RWPE1 (cell line): ENCODE measurements around the gene ASIC2.
"Not testable (repeated sequence)": the region's sequence is repeated elsewhere in the genome, so short reads cannot be mapped to it uniquely, and the experiment has no call there.

Experiments used
- CTCF ChIA-PET: fragments of 350-600 bp; sonication (Branson Sonifier 250); formaldehyde crosslinking; extraction: SDS; loops from one replicate; lab custom pipeline; 2021; lab: Yijun Ruan, JAX
- POLR2A ChIA-PET: fragments of 400-600 bp; formaldehyde crosslinking; extraction: SDS; loops from one replicate; lab custom pipeline; 2020; ENCODE audit warnings: antibody characterized with exemption; ENCODE audit not compliant: low non-redundant PET; lab: Yijun Ruan, JAX
- DNase-seq: peaks from one replicate; pipeline ENCODE4 v3.0.0; 2012; ENCODE audit warnings: low spot score
- H3K27ac ChIP-seq: fragments of 450-650 bp; 2 replicates; pipeline ENCODE4 v1.5.1; 2017
- TF ChIP-seq, protein P1 (sequence below): fragments of 450-650 bp; conservative IDR thresholded peaks from 2 replicates; pipeline ENCODE4 v1.5.1; 2017; ENCODE audit warnings: low read depth, mild to moderate bottlenecking

ASIC2 gene

GRCh38 chr17:32995416-32996045, 297.6 kb downstream of the ASIC2 start:
- CTCF ChIA-PET, result interaction anchor here (0.7 kb wide), 1 partner anchor 43 kb away, joined by 3 read pairs; no protein-coding TSS in a partner anchor

DNA sequence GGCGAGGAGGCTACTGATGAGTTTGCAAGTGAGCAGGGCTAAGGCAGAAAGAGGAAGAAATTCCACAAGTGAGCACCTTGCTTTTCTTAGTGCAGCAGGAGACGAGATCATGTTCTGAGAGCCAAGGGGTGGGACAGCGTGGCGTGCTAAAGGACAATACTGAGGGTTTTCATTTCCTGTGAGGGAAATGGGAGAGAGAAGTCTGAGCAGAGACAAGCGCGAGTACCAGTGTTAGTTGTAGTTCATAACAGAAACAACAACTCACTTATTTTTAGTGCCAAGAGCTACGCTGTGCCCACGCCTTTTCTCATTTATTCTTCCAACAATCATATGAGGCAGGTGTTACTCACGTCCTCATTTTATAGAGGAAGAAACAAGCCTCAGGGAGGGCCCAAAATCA, 299.1 kb downstream of the ASIC2 start:
- ChIA-PET POLR2A (no interaction called here), CTCF (no interaction called here)
- no peak overlapping the region for H3K27ac ChIP-seq
- no peak for DNase-seq
- TF ChIP-seq, protein P1, sequence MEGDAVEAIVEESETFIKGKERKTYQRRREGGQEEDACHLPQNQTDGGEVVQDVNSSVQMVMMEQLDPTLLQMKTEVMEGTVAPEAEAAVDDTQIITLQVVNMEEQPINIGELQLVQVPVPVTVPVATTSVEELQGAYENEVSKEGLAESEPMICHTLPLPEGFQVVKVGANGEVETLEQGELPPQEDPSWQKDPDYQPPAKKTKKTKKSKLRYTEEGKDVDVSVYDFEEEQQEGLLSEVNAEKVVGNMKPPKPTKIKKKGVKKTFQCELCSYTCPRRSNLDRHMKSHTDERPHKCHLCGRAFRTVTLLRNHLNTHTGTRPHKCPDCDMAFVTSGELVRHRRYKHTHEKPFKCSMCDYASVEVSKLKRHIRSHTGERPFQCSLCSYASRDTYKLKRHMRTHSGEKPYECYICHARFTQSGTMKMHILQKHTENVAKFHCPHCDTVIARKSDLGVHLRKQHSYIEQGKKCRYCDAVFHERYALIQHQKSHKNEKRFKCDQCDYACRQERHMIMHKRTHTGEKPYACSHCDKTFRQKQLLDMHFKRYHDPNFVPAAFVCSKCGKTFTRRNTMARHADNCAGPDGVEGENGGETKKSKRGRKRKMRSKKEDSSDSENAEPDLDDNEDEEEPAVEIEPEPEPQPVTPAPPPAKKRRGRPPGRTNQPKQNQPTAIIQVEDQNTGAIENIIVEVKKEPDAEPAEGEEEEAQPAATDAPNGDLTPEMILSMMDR, result no peak

More at GRCh38 chr17:32995416-32996045, 297.6 kb downstream of the ASIC2 start:
- no peak for DNase-seq
- no peak overlapping the region for H3K27ac ChIP-seq
- POLR2A ChIA-PET, result no interaction called here
- TF ChIP-seq, protein P1, result no peak

GRCh38 chr17:32992321-32993033, 300.6 kb downstream of the ASIC2 start:
- CTCF ChIA-PET, result interaction anchor here (0.5 kb wide), 1 partner anchor 16 kb away, joined by 7 read pairs; no protein-coding TSS in a partner anchor
- no peak overlapping the region for H3K27ac ChIP-seq

DNA sequence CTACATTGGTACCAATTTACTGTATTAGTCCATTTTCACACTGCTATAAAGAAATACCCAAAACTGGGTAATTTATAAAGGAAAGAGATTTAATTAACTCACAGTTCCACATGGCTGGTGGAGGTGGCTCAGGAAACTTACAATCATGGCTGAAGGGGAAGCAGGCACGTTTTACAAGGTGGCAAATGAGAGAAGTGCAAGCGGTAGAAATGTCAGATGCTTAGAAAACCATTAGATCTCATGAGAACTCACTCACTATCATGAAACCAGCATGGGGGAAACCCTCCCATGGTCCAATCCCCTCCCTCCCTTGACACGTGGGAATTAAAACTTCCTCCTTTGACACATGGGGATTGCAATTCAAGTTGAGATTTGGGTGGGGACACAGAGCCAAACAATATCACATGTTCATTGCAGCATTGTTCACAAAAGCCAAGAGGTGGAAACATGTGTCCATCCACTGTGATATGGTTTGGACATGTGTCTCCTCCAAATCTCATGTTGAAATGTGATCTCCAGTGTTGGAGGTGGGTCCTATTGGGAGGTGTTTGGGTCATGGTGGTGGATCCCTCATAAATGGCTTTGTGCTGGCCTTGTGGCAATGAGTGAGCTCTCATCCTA, 304.5 kb downstream of the ASIC2 start:
- no peak for DNase-seq
- ChIA-PET CTCF (no interaction called here), POLR2A (no interaction called here)
- H3K27ac ChIP-seq, result no peak overlapping the region
- TF ChIP-seq, protein P1, result no peak

More at GRCh38 chr17:32992321-32993033, 300.6 kb downstream of the ASIC2 start:
- POLR2A ChIA-PET, result no interaction called here
- TF ChIP-seq, protein P1, result no peak
- DNase-seq, result no peak

GRCh38 chr17:32987868-32988267, 305.2 kb downstream of the ASIC2 start:
- H3K27ac ChIP-seq, DNase-seq, POLR2A ChIA-PET: not testable (repeated sequence)
- CTCF ChIA-PET, result interaction anchor here (0.7 kb wide), 1 partner anchor 205 kb away, joined by 3 read pairs; no protein-coding TSS in a partner anchor

GRCh38 chr17:32987453-32987805, 305.7 kb downstream of the ASIC2 start:
- POLR2A ChIA-PET, H3K27ac ChIP-seq, DNase-seq: not testable (repeated sequence)
- CTCF ChIA-PET, result interaction anchor here (0.7 kb wide), 1 partner anchor 204 kb away, joined by 3 read pairs; no protein-coding TSS in a partner anchor

DNA sequence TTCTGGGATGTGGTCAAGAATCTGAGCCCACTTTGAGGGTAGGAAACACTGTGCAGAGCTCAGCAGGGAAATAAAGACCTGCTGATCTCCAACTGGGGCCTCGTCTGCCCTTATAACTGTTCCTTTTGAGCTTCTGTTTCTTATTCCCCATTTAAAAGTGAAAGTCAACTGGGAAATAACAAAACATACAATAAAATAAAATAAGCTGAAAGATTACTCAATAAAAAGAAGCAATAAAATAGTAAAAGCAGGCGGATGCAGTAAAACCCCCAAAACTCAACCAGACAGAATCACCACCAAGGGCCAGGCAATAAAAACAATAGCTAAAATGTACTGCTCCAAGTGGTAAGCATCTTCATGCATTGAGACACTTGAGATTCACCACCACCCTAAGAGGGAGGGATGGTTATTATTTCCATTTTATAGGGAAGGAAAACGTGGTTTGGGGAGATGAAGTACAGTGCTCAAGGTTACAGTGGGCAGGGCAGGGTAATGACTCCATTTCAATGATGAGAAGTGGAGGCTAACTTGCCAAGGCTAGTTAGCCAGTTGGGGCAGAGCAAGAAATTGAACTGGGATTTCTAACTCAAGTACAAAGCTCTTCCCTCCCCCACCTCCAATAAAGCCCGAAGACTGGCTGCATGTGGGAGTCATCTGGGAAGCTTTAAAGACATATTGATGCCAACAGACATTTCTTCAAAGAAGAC, 307.9 kb downstream of the ASIC2 start:
- H3K27ac ChIP-seq, result no peak overlapping the region
- no peak for DNase-seq
- ChIA-PET POLR2A (no interaction called here), CTCF (interaction anchor here (0.6 to 1.0 kb wide), 3 partner anchors 13 to 1660 kb away, joined by 3 to 5 read pairs (median 5); no protein-coding TSS in a partner anchor)
- TF ChIP-seq, protein P1, result no peak

DNA sequence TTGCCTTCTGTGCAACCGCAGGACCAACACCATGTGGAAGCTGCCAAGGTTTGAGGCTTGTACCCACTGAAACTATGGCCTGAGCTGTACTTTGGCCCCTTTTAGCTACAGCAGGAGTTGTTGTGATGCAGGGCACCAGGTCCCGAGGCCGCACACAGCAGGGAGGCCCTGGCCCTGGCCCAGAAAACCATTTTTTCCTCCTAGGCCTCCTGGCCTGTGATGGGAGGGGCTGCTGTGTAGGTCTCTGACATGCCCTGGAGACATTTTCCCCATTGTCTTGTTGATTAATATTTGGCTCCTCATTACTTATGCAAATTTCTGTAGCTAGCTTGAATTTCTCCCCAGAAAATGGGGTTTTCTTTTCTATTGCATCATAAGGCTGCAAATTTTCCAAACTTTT, 311.5 kb downstream of the ASIC2 start:
- CTCF ChIA-PET, DNase-seq, POLR2A ChIA-PET, H3K27ac ChIP-seq: not testable (repeated sequence)
